ENCODE measurements around the gene SNX9.

DNA sequence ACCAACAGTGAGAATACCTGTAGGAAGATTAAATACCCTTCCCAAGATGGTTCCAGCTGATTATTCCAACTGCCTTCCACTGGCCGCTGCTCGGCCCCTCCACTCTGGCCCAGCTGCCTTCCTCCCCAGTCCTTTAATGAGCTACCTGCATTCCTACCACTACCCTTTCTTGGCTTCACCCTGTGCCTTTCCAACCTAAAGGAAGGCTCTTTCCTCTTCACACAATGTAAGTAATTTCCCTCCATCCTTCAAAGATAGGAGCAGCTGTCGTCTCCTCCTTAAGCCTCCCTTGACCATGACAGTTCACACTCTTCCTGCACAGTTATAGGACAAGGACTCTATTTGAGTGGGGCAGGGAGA is 16.2 kb upstream of the SNX9 start:
- TF ChIP-seq CTCF (IDR thresholded peaks at IDR 0.05), result no peak
- no peak for TF ChIP-seq PHF8 (IDR thresholded peaks at IDR 0.05; ENCODE audit: borderline replicate concordance, low read depth)
- no peak for TF ChIP-seq EHMT2 (IDR thresholded peaks at IDR 0.05; ENCODE audit: low read depth)
- TF ChIP-seq RFX5 (IDR thresholded peaks at IDR 0.05), result no peak
- no peak for TF ChIP-seq POLR2A (IDR thresholded peaks at IDR 0.05; ENCODE audit: low read length)
- TF ChIP-seq, protein P1, sequence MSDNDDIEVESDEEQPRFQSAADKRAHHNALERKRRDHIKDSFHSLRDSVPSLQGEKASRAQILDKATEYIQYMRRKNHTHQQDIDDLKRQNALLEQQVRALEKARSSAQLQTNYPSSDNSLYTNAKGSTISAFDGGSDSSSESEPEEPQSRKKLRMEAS (IDR thresholded peaks at IDR 0.05), result no peak
- TF ChIP-seq, protein P2, sequence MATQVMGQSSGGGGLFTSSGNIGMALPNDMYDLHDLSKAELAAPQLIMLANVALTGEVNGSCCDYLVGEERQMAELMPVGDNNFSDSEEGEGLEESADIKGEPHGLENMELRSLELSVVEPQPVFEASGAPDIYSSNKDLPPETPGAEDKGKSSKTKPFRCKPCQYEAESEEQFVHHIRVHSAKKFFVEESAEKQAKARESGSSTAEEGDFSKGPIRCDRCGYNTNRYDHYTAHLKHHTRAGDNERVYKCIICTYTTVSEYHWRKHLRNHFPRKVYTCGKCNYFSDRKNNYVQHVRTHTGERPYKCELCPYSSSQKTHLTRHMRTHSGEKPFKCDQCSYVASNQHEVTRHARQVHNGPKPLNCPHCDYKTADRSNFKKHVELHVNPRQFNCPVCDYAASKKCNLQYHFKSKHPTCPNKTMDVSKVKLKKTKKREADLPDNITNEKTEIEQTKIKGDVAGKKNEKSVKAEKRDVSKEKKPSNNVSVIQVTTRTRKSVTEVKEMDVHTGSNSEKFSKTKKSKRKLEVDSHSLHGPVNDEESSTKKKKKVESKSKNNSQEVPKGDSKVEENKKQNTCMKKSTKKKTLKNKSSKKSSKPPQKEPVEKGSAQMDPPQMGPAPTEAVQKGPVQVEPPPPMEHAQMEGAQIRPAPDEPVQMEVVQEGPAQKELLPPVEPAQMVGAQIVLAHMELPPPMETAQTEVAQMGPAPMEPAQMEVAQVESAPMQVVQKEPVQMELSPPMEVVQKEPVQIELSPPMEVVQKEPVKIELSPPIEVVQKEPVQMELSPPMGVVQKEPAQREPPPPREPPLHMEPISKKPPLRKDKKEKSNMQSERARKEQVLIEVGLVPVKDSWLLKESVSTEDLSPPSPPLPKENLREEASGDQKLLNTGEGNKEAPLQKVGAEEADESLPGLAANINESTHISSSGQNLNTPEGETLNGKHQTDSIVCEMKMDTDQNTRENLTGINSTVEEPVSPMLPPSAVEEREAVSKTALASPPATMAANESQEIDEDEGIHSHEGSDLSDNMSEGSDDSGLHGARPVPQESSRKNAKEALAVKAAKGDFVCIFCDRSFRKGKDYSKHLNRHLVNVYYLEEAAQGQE (IDR thresholded peaks at IDR 0.05), result no peak
- TF ChIP-seq RAD21 (conservative IDR thresholded peaks at IDR 0.05 in 1 of 2, IDR thresholded peaks at IDR 0.05 in 1 of 2), result no peak
- TF ChIP-seq SMC3 (IDR thresholded peaks at IDR 0.05), result no peak
- no peak for TF ChIP-seq RCOR1 (IDR thresholded peaks at IDR 0.05; ENCODE audit: low read depth, low read length)
- no peak for TF ChIP-seq MYC (IDR thresholded peaks at IDR 0.05; ENCODE audit: borderline replicate concordance, low read length)

All from A549 (cell line).